PC-9 (cell line): ENCODE measurements around the gene TMEM91. TPM values are rescaled to one million over a fixed set of nuclear protein-coding genes. Genes with fewer than 3 reads are reported as not detected.
A peak's percentile ranks its signal among the peaks of the same experiment; 100 is the strongest.

Experiments used
- BruUV-seq: library from RNA; stranded (reverse); fragments of 400-500 nt; replicated peaks from 2 replicates; lab custom pipeline; 2021; lab: Mats Ljungman, UMichigan
- CTCF ChIA-PET: fragments of 300-600 bp; sonication (Branson Sonifier 250); formaldehyde crosslinking; loops from one replicate; lab custom pipeline; 2022; ENCODE audit warnings: antibody characterized with exemption; lab: Charles Lee
- POLR2A ChIA-PET: fragments of 300-600 bp; sonication (Branson Sonifier 250); formaldehyde crosslinking; loops from one replicate; lab custom pipeline; 2022; ENCODE audit warnings: antibody characterized with exemption; ENCODE audit not compliant: unreplicated experiment; lab: Charles Lee
- DNase-seq, 2 experiments: peaks; one replicate each; pipeline versions ENCODE4 v3.0.0 to v3.0.0-alpha.2; 2015 to 2022; ENCODE audit warnings: mixed read lengths in 1 of 2
- H2AFZ ChIP-seq: fragments of 200-600 bp; sonication (generic); 2 replicates; pipeline ENCODE4 v1.8.1; 2017; ENCODE audit warnings: antibody characterized with exemption
- H3F3A ChIP-seq: fragments of 200-600 bp; sonication (generic); 2 replicates; pipeline ENCODE4 v1.8.1; 2017; ENCODE audit warnings: antibody characterized with exemption, mild to moderate bottlenecking, low read depth; ENCODE audit not compliant: insufficient read depth
- H3K27ac ChIP-seq: fragments of 200-600 bp; sonication (generic); 2 replicates; pipeline ENCODE4 v1.6.1; 2016; ENCODE audit warnings: mixed run types
- H3K27me3 ChIP-seq: fragments of 200-600 bp; sonication (generic); 2 replicates; pipeline ENCODE4 v1.6.1; 2016; ENCODE audit warnings: low read depth, mixed run types; ENCODE audit not compliant: insufficient read depth
- H3K36me3 ChIP-seq: fragments of 200-600 bp; sonication (generic); 2 replicates; pipeline ENCODE4 v1.6.1; 2016; ENCODE audit warnings: low read depth, mixed run types
- H3K4me1 ChIP-seq: fragments of 200-600 bp; sonication (generic); replicated peaks from 2 replicates; pipeline ENCODE4 v1.6.1; 2016; ENCODE audit warnings: mixed run types; ENCODE audit not compliant: insufficient read depth
- H3K4me2 ChIP-seq: fragments of 200-600 bp; sonication (generic); 2 replicates; pipeline ENCODE4 v1.6.1; 2017; ENCODE audit warnings: mixed run types
- H3K4me3 ChIP-seq: fragments of 200-600 bp; sonication (generic); 2 replicates; pipeline ENCODE4 v1.6.1; 2016; ENCODE audit warnings: mixed run types
- H3K79me2 ChIP-seq: fragments of 200-600 bp; sonication (generic); 2 replicates; pipeline ENCODE4 v1.6.1; 2017; ENCODE audit warnings: low read depth, mixed run types
- H3K9me2 ChIP-seq: fragments of 200-600 bp; sonication (generic); 2 replicates; pipeline ENCODE4 v1.8.1; 2017; ENCODE audit warnings: mild to moderate bottlenecking; ENCODE audit not compliant: insufficient read depth
- H3K9me3 ChIP-seq: fragments of 200-600 bp; sonication (generic); 2 replicates; pipeline ENCODE4 v1.8.1; 2016; ENCODE audit warnings: low read depth; ENCODE audit not compliant: insufficient read depth
- H4K20me1 ChIP-seq: fragments of 200-600 bp; sonication (generic); 2 replicates; pipeline ENCODE4 v1.8.1; 2017; ENCODE audit not compliant: insufficient read depth
- CTCF ChIP-seq: fragments of 200-600 bp; sonication (generic); conservative IDR thresholded peaks from 2 replicates; pipeline ENCODE4 v1.6.1; 2017; ENCODE audit warnings: mixed run types, antibody characterized with exemption, mild to moderate bottlenecking, moderate library complexity
- EZH2 ChIP-seq: fragments of 200-600 bp; sonication (generic); IDR thresholded peaks from 2 replicates; pipeline ENCODE4 v1.8.0; 2017; ENCODE audit warnings: antibody characterized with exemption, low read depth
- intact Hi-C: fragments of 100-400 bp; cut with micrococcal nuclease; formaldehyde crosslinking; loops from one replicate; pipeline ENCODE4 v1.10.0; 2022; ENCODE audit not compliant: unreplicated experiment
- total RNA-seq: library from RNA; stranded (reverse); gene quantifications from 2 replicates; pipeline ENCODE4 v1.2.3, GENCODE V29; 2021

The TMEM91 gene
- total RNA-seq, 1 experiment from 2014 or later, result 21.9 TPM

- Histone ChIP-seq H4K20me1 (no peaks in the 10 kb centered on the region), H3K27me3 (no peaks in the 10 kb centered on the region), H3K4me3 (no peak overlapping the region), H3F3A (peaks cover 9% of the 10 kb centered on the region; the same call in 1 of the 2 replicates), H3K79me2 (no peaks in the 10 kb centered on the region; the same call in 1 of the 2 replicates), H3K27ac (no peak overlapping the region), H3K9me3 (no peaks in the 10 kb centered on the region), H3K4me1 (no peaks in the 10 kb centered on the region; the same call in 1 of the 2 replicates), H3K9me2 (no peaks in the 10 kb centered on the region), H2AFZ (no peak overlapping the region), H3K36me3 (no peaks in the 10 kb centered on the region), H3K4me2 (no peak overlapping the region)
- DNase-seq, result no peak
- intact Hi-C loops, result loop anchor here (10.0 kb wide), 1 partner anchor 77 kb away; the partner anchor contains the start of gene DMAC2
- ChIA-PET POLR2A (no interaction called here), CTCF (no interaction called here)
- TF ChIP-seq CTCF (no peak), EZH2 (no peak)
- no TSS peak for BruUV-seq
Measured at GRCh38 chr19:41357746-41358145, 18.6 kb upstream of the TMEM91 start.

GRCh38 chr19:41359741-41360140, 16.6 kb upstream of the TMEM91 start:
- no peaks in the 10 kb centered on the region for H3K27me3 ChIP-seq
- H3K27ac ChIP-seq, result no peak overlapping the region
- POLR2A ChIA-PET, result no interaction called here
- intact Hi-C loops, result loop anchor here (10.0 kb wide), 1 partner anchor 75 kb away; the partner anchor contains the start of gene DMAC2
- H3K79me2 ChIP-seq, result peaks cover 5% of the 10 kb centered on the region; the same call in 1 of the 2 replicates
- no peak overlapping the region for H3K4me2 ChIP-seq
- peaks cover 13% of the 10 kb centered on the region; the same call in 1 of the 2 replicates for H3F3A ChIP-seq
- H3K4me1 ChIP-seq, result peaks cover 6% of the 10 kb centered on the region; the same call in 1 of the 2 replicates
- H3K36me3 ChIP-seq, result no peaks in the 10 kb centered on the region
- H3K9me2 ChIP-seq, result no peaks in the 10 kb centered on the region
- no peak for DNase-seq
- no TSS peak for BruUV-seq
- no peaks in the 10 kb centered on the region for H3K9me3 ChIP-seq
- no peak overlapping the region for H3K4me3 ChIP-seq
- CTCF ChIA-PET, result interaction anchor here (0.5 to 0.7 kb wide), 2 partner anchors 21 to 451 kb away, joined by 3 to 8 read pairs; no protein-coding TSS in a partner anchor
- H4K20me1 ChIP-seq, result no peaks in the 10 kb centered on the region
- no peak for TF ChIP-seq EZH2
- TF ChIP-seq CTCF, result no peak
- no peak overlapping the region for H2AFZ ChIP-seq

- Histone ChIP-seq H3K27ac (no peak overlapping the region), H3K4me3 (no peak overlapping the region), H3K79me2 (peaks cover 23% of the 10 kb centered on the region), H3K4me1 (peaks cover 12% of the 10 kb centered on the region; the same call in 1 of the 2 replicates), H3K9me2 (no peaks in the 10 kb centered on the region), H3K36me3 (no peaks in the 10 kb centered on the region), H3K27me3 (no peaks in the 10 kb centered on the region), H3F3A (peaks cover 5% of the 10 kb centered on the region; the same call in 1 of the 2 replicates), H4K20me1 (no peaks in the 10 kb centered on the region), H2AFZ (no peak overlapping the region), H3K9me3 (no peaks in the 10 kb centered on the region), H3K4me2 (peak overlapping the region; percentile 87; the same call in 1 of the 2 replicates)
- DNase-seq, result peak in 1 of 2 experiments; percentile 75
- no TSS peak for BruUV-seq
- TF ChIP-seq EZH2, result no peak
- TF ChIP-seq CTCF, result no peak
- CTCF ChIA-PET, result interaction anchor here (0.7 kb wide), 1 partner anchor 10 kb away, joined by 6 read pairs; no protein-coding TSS in a partner anchor
- POLR2A ChIA-PET, result interaction anchor here (0.6 kb wide), 1 partner anchor 47 kb away, joined by 7 read pairs; no protein-coding TSS in a partner anchor
- intact Hi-C loops, result no loop called here
Measured at GRCh38 chr19:41362143-41362847, 14.0 kb upstream of the TMEM91 start.
